ENCODE results near the gene DYRK1A.

Gene DYRK1A

DNA sequence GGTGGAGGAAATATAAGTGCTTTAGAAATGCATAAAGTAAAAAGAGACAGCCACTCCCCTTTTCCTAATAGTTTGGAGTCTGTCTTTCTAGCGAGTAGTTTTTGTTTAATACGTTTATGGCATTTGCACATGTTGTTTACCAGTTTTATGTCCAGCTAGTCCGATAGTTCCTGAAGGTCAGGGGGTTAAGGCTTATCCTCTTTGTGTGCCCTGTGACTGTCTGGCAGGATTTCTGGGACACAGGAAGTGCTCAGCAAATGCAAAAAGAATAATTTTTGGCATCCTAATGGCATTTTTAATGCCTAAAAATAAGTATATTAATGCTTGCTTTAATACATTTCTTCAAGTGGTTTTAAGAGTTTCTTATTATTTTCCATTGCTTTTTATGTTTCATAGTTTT lies 58.4 kb downstream of the DYRK1A start:
- no peak for TF ChIP-seq MYC (IDR thresholded peaks at IDR 0.05; ENCODE audit: low read depth, low read length)
- TF ChIP-seq, protein P1, sequence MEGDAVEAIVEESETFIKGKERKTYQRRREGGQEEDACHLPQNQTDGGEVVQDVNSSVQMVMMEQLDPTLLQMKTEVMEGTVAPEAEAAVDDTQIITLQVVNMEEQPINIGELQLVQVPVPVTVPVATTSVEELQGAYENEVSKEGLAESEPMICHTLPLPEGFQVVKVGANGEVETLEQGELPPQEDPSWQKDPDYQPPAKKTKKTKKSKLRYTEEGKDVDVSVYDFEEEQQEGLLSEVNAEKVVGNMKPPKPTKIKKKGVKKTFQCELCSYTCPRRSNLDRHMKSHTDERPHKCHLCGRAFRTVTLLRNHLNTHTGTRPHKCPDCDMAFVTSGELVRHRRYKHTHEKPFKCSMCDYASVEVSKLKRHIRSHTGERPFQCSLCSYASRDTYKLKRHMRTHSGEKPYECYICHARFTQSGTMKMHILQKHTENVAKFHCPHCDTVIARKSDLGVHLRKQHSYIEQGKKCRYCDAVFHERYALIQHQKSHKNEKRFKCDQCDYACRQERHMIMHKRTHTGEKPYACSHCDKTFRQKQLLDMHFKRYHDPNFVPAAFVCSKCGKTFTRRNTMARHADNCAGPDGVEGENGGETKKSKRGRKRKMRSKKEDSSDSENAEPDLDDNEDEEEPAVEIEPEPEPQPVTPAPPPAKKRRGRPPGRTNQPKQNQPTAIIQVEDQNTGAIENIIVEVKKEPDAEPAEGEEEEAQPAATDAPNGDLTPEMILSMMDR (IDR thresholded peaks at IDR 0.05; ENCODE audit: low read depth, low read length), result no peak
- TF ChIP-seq, protein P2, sequence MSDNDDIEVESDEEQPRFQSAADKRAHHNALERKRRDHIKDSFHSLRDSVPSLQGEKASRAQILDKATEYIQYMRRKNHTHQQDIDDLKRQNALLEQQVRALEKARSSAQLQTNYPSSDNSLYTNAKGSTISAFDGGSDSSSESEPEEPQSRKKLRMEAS (IDR thresholded peaks at IDR 0.05; ENCODE audit: low read depth, low read length), result no peak
- no peak for TF ChIP-seq POLR2A (IDR thresholded peaks at IDR 0.05; ENCODE audit: extremely low read depth, insufficient read length)
- H3K4me3 ChIP-seq (ENCODE audit: low read depth, low read length), result no peak overlapping the region
- no peak for DNase-seq (ENCODE audit: low read depth)

DNA sequence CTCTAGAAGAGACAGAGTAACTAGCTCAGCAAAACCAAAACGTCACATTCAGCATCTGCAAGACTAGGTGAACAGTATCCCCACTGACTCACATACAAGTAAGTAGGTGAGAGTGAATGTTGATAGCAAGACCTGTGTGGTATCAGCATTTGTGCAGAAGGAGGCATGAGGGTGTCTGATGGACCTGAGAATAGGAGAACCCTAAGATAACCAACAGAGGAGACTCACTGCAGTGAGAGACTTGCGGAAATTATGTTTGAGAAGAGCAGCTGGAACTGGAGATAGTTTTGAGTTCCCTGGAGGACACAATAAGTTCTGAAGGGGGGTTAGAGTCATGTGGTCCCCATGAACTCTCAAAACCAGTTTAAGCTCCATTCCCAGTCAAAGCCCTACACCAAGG lies 59.1 kb downstream of the DYRK1A start:
- DNase-seq (ENCODE audit: low read depth), result no peak

DNA sequence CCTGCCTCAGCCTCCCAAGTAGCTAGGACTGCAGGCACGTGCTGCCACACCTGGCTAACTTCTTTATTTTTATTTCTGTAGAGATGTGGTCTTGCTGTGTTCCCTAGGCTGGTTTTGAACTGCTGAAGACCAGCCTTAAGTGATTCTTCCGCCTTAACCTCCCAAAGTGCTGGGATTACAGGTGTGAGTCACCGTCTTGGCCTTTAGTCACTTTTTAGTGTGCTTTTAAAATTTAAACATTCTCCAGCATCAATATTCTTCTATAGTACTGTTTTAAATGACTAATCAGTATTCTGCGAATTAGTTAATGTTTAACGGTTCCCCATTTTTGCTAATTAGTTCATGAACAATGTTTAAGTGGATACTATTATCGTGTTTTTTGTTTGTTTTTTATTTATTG lies 60.6 kb downstream of the DYRK1A start:
- TF ChIP-seq, protein P1 (IDR thresholded peaks at IDR 0.05; ENCODE audit: low read depth, low read length), result no peak
- TF ChIP-seq POLR2A (IDR thresholded peaks at IDR 0.05; ENCODE audit: extremely low read depth, insufficient read length) (no peak), MYC (IDR thresholded peaks at IDR 0.05; ENCODE audit: low read depth, low read length) (no peak)
- TF ChIP-seq, protein P2 (IDR thresholded peaks at IDR 0.05; ENCODE audit: low read depth, low read length), result no peak
- DNase-seq (ENCODE audit: low read depth), result no peak

More for the DNA sequence above, 59.1 kb downstream of the DYRK1A start:
- no peak overlapping the region for H3K4me3 ChIP-seq (ENCODE audit: low read depth, low read length)
- TF ChIP-seq, protein P1 (IDR thresholded peaks at IDR 0.05; ENCODE audit: low read depth, low read length), result no peak
- no peak for TF ChIP-seq MYC (IDR thresholded peaks at IDR 0.05; ENCODE audit: low read depth, low read length)

DNA sequence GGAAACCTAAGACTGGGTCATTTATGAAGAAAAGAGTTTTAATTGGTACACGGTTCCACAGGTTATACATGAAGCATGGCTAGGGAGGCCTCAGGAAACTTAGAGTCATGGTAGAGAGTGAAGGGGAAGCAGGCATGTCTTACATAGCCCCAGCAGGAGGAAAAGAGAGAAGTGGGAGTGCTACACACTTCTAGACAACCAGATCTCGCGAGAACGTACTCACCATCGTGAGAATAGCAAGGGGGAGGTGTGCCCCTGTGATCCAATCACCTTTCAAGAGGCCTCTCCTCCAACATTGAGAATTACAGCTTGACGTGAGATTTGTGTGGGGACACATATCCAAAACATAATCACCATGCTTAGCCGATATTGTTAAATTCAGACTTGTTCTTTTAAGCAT lies 62.8 kb downstream of the DYRK1A start:
- no peak overlapping the region for H3K4me3 ChIP-seq (ENCODE audit: low read depth, low read length)
- no peak for TF ChIP-seq POLR2A (IDR thresholded peaks at IDR 0.05; ENCODE audit: extremely low read depth, insufficient read length)
- TF ChIP-seq MYC (IDR thresholded peaks at IDR 0.05; ENCODE audit: low read depth, low read length), result no peak
- TF ChIP-seq, protein P2 (IDR thresholded peaks at IDR 0.05; ENCODE audit: low read depth, low read length), result no peak
- TF ChIP-seq, protein P1 (IDR thresholded peaks at IDR 0.05; ENCODE audit: low read depth, low read length), result no peak
- peak; percentile 42 for DNase-seq (ENCODE audit: low read depth)

More for the DNA sequence above, 60.6 kb downstream of the DYRK1A start:
- H3K4me3 ChIP-seq (ENCODE audit: low read depth, low read length), result no peak overlapping the region

DNA sequence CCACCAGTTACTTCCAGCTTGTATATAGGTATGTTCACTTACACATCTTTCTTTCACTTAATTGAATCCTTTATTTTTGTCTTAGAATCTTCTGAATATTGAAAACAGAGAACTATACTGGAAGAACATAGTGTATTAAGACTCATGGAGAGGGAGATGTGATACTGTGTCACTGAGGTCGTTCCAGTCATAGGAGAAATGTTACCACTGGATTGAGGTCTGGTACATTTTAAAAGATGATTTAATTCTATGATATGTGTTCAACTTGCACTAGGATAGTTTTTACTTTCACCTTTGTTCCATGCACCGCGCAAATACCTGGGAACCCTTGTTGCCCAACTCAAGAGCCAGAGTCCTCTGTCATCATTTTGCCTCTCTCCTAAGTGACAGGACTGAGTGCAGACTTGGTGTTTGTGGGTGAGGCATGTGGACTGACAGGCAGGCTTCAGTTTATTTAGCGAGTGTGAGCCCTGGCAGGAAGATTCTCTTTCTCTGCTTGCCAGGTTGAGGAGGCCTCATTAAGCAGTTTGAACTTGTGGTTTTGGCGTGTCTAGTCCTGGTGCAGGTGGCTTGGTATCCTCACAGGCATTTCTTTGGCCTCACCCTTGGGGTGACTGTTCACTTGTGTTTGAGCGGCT lies 63.7 kb downstream of the DYRK1A start:
- TF ChIP-seq, protein P1 (IDR thresholded peaks at IDR 0.05; ENCODE audit: low read depth, low read length), result no peak
- TF ChIP-seq POLR2A (IDR thresholded peaks at IDR 0.05; ENCODE audit: extremely low read depth, insufficient read length), result no peak
- TF ChIP-seq, protein P2 (IDR thresholded peaks at IDR 0.05; ENCODE audit: low read depth, low read length), result no peak
- TF ChIP-seq MYC (IDR thresholded peaks at IDR 0.05; ENCODE audit: low read depth, low read length), result no peak
- DNase-seq (ENCODE audit: low read depth), result no peak
- no peak overlapping the region for H3K4me3 ChIP-seq (ENCODE audit: low read depth, low read length)

DNA sequence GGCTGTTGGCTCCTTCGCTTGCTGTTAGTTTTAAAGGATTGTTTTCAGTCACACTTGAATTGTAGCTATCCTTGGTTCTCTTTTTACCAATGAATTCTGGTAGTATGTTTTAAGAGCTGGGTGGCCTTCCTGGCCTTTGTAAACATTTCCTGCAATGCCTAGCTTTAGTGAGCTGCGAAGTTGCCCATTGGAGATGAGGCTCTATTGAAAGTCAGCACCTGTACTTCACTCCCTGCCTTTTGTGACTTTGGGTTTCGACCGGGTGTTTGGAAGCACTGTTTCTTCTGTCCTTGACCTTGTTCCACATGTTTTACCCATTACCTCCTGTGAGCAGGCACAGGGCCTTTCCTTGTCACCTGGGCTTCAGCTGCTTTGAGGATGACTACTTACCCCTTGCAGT lies 64.7 kb downstream of the DYRK1A start:
- DNase-seq (ENCODE audit: low read depth), result no peak
- TF ChIP-seq, protein P1 (IDR thresholded peaks at IDR 0.05; ENCODE audit: low read depth, low read length), result no peak
- no peak overlapping the region for H3K4me3 ChIP-seq (ENCODE audit: low read depth, low read length)

Data from NB4 (cell line).